ENCODE data around the gene CARMIL1. TPM values are rescaled to one million over a fixed set of nuclear protein-coding genes. Genes with fewer than 3 reads are reported as not detected.

The CARMIL1 gene
- total and polyA plus RNA-seq, 8 donors, result 5.9 to 9.4 (median 7.8) TPM

GRCh38 chr6:25586927-25587326 is 307.8 kb downstream of the CARMIL1 start:
- FAIRE-seq, result no peak

GRCh38 chr6:25590986-25591385 is 311.8 kb downstream of the CARMIL1 start:
- no peak for FAIRE-seq
- Histone ChIP-seq H3K4me3 (no peak overlapping the region), H3K27ac (no peak overlapping the region), H3K9me3 (no peaks in the 10 kb centered on the region), H3K36me3 (no peaks in the 10 kb centered on the region), H3K27me3 (no peaks in the 10 kb centered on the region), H3K4me1 (peaks cover 0 to 2% (median 0%) of the 10 kb centered on the region in 3 donors)
- ATAC-seq, result peak in 2 of 4 donors; percentile 29 to 66
- peak in 1 of 6 donors; percentile 9 for DNase-seq
- 40 to 52% methylated on average over 5 of the region's 5 CpGs for WGBS, 2 donors
- intact Hi-C loops (cut with DNase I), result no loop called here
- no peak for TF ChIP-seq CTCF (IDR thresholded peaks at IDR 0.05)

More at GRCh38 chr6:25586927-25587326, 307.8 kb downstream of the CARMIL1 start:
- H3K27me3 ChIP-seq, result no peaks in the 10 kb centered on the region
- peaks cover 0 to 9% (median 2%) of the 10 kb centered on the region in 3 donors for H3K4me1 ChIP-seq
- H3K9me3 ChIP-seq, result no peaks in the 10 kb centered on the region
- no peak overlapping the region for H3K4me3 ChIP-seq
- no peaks in the 10 kb centered on the region for H3K36me3 ChIP-seq
- DNase-seq (no peak), ATAC-seq (no peak)
- WGBS, 2 donors, result 96 to 97% methylated on average over 3 of the region's 3 CpGs
- intact Hi-C loops (cut with DNase I), result no loop called here
- no peak overlapping the region for H3K27ac ChIP-seq
- TF ChIP-seq CTCF (IDR thresholded peaks at IDR 0.05), result no peak

GRCh38 chr6:25596928-25597818 is 318.0 kb downstream of the CARMIL1 start:
- Histone ChIP-seq H3K27me3 (no peaks in the 10 kb centered on the region), H3K27ac (no peak overlapping the region), H3K9me3 (no peaks in the 10 kb centered on the region), H3K4me1 (no peaks in the 10 kb centered on the region), H3K4me3 (no peak overlapping the region), H3K36me3 (no peaks in the 10 kb centered on the region)
- TF ChIP-seq CTCF (IDR thresholded peaks at IDR 0.05), result no peak
- intact Hi-C loops (cut with DNase I), result no loop called here
- ATAC-seq (no peak), FAIRE-seq (no peak), DNase-seq (no peak)
- 58 to 72% methylated on average over 2 of the region's 2 CpGs for WGBS, 2 donors

GRCh38 chr6:25599516-25600085 is 320.4 kb downstream of the CARMIL1 start:
- DNase-seq (no peak), FAIRE-seq (no peak), ATAC-seq (no peak)
- H3K27ac ChIP-seq, result no peak overlapping the region
- intact Hi-C loops (cut with DNase I), result loop anchor here in 1 of 3 donors (5.0 kb wide), 1 partner anchor 327 kb away; no protein-coding TSS in a partner anchor
- 68 to 69% methylated on average over 4 of the region's 4 CpGs for WGBS, 2 donors
- TF ChIP-seq CTCF (IDR thresholded peaks at IDR 0.05), result no peak
- no peaks in the 10 kb centered on the region for H3K4me1 ChIP-seq
- H3K4me3 ChIP-seq, result no peak overlapping the region
- no peaks in the 10 kb centered on the region for H3K27me3 ChIP-seq
- H3K36me3 ChIP-seq, result no peaks in the 10 kb centered on the region
- H3K9me3 ChIP-seq, result no peaks in the 10 kb centered on the region

Data from pancreas (tissue), 10 donors.